ENCODE measurements around the gene AMBRA1.
A peak's percentile ranks its signal among the peaks of the same experiment; 100 is the strongest.

AMBRA1 gene

DNA sequence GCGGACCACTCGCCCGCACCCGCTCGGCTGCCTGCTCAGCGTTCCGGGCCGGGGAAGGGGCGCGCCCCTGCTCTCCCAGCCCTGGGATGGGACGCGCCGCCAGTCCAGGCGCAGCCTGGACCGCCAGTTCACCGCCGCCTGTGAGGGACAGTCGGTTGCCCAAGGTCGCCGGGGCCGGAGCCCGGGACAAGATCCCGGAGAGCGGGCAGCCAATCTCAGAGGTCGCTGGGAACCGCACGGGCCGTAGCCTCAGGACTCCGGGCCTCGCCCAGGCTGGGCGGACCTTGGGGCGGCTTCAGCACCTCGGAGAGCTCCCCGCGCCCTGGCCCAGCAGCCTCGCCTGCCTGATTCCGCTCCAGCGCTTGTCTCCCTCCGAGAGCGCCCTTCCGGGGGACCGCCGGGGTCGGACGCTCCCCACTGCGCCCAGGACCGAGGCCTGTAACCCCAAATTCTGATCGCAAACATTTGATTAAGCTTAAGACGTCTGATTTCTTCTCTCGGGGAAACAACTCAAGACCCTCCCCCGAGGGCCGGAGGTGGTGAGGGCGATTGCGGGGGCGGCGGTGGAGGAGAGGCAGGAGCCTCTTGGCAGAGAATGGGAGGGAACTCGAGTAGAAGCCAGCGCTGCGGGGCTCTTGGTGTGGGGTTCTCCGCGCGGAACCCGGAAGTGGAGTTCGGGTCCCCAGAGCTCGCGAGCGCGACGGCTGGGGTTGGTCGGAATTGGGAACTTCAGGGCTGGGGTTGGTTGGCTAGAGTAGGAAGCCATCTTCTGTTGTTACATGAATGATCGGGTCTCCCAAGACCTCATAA, 201.2 kb downstream of the AMBRA1 start:
- peak; percentile 47 for DNase-seq (ENCODE audit: low read depth)

DNA sequence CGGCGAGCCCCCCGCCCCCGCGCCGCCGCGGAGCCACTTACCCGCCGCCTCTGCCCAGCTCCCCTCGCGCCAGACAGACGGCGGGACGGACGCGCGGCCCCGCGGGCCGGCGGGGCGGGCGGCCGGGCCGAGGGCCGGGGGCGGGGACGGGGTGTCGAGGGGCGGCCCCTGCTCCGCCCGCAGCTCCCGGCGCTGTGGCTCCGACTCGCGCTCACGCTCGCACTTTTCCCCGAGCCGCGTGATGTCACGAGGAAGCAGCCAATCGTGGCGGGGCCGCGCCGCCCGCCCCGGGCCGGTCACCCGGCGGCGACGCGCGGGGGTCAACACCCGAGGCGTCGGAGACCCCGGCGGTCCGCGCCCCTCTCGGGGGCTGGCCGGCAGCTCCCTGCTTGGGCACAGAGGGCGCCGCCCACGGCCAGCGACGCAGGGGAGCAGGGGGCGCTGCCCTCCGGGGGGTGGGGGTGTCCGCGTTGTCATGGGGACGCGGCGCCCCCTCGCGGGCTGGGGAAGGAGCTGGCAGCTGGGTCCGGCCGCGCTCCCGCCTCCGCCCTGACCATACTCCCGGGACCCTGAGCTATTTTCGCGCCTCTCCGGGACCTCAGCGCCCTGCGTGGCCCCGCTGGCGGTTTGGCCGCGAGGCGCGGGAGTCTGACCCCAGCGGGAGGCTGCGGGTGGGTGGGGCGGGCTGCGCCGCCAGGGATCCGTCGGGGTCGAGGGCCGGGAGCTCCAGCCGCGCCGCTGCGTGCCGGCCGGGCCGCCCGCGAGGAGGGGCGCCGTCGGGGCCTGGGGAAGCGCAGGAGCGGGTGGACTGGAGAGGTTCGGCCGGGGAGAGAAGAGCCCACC, 202.0 kb downstream of the AMBRA1 start, which contains the start of gene CHRM4:
TSS of gene CHRM4 (minus strand) at position 199 of the 843 bp plus-strand sequence. CDS start 5,219 bp downstream, outside the sequence.
- DNase-seq (ENCODE audit: low read depth): no peak

DNA sequence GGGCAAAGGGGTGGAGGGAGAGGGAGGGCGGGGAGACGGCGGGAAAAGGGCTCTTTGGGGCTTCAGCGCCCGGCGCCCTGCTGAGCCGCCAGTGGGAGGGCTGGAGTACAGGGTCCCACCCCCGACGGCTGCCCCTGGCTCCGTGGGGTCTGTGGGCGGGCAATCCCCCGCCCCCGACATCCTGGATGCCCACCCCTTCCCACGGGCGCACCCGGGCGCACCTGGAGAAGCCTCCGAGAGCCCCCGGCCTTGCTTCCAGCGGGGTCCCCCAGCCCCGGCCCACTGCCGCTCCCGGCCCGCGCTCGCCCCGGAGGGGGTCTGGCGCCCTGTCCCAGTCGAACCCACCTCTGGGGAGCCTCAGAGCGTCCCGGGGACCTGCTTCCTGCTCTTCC, 202.6 kb downstream of the AMBRA1 start:
- DNase-seq (ENCODE audit: low read depth): no peak

DNA sequence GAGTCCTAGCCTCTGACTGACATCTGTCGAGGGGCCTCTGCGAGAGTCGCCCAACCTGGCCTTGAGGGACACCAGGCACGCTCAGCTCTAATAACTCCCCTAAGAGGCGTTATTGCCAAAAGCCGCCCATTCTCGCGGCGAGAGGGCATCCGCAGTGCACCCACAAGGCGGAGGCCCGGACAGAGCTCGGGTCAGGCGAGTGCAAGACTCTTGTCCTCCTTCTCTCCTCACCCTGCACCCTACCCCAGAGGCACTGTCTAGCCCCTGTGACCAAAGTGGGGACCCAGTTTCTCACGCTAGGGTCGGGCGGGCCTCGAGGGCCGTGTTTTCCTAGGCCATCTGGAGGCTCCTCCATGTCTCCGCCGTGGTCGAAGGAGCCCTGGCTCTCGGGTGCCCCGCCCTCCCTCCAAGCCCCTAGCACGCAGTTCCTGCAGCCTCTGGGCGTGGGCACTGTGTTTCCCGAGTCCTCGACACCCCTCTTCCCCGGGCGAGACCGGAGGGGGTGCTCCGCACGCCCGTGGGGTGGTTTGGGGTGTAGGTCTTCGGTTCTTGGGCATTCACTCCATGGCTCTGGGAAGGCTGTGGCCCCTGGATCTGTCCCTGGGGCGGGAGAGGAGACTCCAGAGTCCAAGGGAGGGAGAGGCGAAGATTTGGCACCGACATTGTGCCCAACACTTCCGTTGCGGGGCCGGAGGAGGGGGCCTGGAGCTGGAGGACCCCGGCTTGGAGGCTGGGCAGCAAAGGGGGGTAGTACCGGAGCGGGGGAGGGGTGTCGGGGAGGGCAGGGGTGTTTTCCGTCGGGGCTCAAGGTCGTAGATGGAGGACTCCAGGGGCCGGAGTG, 203.3 kb downstream of the AMBRA1 start:
- DNase-seq (ENCODE audit: low read depth): no peak

DNA sequence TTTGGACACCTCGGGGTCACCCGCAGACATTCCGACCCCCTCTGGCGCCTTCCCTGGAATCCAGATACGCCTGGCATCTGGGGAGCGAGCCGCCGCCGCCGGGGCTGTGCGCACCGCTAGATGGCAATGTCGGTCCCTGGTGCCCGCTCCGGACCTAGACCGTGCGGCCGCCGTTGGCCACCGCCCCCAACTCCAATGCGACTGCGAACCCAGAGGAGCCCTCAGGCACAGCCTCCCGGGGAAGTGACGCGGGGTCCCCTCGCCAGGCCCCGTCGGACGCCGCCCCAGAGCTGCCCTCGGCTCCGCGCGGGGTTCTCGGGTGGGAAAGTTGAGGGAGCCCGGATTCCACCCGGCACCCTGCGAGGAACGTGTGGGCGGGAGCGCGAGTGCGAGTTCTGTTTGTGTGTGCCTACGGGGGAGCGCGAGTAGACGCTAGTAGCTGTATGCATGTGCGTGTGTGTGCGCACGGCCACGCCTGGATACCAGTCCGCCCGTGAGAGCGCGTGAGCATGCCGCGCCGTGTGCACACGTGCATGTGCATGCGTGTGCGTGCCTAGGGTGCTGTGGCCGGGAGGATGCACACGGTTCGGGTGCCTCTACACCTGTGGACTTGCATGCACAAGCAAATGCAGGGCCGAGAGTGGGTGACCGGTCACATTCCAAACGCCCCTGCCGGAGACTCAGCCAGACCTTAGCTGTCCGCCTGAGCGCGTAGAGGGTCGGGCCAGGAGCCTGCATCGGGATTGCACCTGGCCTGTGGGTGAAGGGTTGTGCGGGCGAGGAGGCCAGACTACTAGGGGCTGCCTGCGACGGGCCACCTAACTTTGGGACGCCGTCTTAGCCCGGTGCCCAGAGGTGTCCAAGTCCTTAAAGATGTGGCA, 204.1 kb downstream of the AMBRA1 start:
- DNase-seq (ENCODE audit: low read depth): no peak

DNA sequence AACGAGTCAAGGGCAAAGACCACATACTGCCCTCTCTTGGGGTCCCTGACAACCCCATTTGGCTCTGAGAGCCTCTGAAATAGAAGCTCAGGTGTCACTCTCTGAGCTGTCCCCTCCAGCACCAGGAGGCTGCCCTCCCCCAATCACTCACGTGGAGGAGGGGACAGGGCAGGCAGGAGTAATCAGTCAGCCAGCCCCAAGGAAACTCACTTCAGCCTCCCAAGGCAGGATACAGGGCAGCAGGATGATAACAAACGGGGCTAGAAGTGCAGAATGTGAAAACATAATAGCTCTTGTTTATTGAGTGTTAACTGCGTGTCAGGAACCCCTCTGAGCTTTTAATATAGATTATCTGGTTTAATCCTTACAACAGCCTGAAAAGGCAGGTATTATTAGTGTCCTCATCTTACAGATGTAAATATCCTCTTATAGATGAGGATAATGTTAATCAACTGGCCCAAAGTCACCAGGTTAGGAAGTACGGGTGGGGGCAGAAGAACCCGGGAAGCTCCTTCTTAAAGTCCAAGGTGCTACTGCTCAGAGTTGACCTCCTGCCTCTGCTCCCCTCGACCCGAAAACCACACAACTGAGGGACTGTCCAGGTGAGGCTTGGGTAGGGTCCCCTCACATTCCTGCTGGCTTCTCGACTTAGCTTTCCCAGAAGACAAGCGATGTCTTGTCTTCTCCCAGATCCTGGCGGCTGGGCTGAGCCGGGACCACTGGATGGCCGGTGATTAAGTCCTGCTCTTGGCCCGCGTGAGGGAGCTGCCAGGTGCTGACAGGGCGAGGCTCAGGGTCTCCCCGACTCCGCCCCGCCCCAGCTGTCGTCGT, 205.0 kb downstream of the AMBRA1 start:
- DNase-seq (ENCODE audit: low read depth): no peak

DNA sequence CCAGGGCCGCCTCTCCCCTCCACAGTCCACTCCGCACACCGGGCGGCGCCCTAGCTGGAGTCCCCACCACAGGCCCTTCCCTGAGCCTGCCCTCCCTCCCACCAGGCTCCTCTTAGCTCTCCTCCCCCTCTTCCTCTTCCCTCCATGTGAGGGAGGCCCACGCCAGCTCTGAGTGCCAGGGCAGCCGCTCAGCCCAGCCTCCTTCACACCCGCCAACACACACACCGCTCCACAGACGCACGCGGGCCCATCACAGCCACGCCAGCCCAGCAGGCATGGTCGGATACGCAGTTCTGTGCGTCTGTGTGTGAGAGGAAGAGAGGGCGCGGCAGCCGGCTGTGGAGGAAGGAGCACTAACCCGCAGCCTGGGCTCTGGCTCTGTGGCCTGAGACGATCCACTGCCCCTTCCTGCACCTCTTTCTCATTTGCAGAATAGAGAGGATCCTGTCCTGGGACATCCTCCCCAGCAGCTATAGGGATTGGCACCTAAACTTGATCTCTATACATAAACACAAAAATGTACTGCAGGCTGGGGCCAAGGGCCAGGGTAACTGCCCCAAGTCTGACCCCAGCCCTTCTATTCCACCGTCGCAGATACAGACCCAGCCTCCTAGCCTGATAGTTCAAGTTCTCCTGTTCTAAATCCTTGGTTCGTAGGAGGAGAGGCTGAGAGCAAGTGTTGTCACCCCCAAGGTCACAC, 205.8 kb downstream of the AMBRA1 start:
- no peak for DNase-seq (ENCODE audit: low read depth)

DNA sequence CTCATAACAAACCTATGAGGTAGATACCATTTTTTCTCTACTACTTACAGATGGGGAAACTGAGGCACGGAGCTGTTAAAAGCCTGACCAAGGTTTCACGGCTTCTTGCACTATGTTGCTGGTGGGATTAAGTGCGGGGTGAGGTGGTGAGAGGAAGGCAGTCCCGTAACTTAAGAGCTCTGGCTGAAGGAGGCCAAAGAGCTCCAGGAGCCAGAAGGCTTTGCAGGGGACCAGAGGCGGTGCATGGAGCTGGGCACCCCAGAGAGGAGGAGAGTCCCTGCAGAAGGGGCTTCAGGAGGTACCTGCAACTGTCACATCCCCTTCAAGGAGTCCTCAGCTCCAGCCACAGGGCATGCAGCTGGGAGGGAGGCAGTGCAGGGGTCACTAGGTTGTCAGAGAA, 206.4 kb downstream of the AMBRA1 start:
- no peak for DNase-seq (ENCODE audit: low read depth)

DNA sequence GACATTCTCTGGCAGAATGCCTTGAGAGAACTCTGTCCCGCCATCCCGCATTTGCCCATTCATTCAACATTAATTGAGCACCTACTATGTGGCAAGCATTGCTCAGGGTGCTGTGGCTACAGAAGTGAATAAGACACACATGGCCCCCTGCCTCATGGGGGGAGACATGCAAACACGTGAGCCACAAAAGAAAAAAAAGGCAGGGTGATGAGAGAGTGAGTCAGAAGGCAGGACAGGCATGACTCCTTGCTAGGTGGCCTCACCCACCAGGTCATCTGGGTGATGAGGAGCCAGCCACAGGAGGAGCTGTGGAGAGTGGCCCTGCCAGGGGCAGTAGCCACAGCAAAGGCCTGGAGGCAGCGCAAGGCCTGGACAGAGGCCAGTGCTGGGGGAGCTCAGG, 207.1 kb downstream of the AMBRA1 start:
- no peak for DNase-seq (ENCODE audit: low read depth)

DNA sequence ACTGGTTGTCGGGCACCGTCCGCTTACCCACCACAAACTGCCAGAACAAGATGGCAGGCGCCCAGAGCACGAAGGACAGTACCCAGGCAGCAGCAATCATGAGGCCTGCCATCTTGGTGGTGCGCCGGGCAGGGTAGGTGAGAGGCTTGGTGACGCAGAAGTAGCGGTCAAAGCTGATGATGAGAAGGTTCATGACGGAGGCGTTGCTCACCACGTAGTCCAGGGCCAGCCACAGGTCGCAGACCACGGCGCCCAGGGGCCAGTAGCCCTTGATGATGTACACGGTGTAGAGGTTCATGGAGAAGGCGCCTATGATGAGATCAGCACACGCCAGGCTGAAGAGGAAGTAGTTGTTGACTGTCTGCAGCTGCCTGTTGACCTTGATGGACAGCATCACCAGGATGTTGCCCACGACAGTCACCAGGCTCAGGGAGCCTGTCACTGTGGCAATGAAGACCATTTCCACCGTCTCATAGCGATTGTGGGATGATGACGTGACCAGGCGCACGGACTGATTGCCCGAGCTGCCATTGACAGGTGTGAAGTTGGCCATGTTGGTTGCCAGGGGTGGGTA, 207.7 kb downstream of the AMBRA1 start:
- DNase-seq (ENCODE audit: low read depth): no peak

DNA sequence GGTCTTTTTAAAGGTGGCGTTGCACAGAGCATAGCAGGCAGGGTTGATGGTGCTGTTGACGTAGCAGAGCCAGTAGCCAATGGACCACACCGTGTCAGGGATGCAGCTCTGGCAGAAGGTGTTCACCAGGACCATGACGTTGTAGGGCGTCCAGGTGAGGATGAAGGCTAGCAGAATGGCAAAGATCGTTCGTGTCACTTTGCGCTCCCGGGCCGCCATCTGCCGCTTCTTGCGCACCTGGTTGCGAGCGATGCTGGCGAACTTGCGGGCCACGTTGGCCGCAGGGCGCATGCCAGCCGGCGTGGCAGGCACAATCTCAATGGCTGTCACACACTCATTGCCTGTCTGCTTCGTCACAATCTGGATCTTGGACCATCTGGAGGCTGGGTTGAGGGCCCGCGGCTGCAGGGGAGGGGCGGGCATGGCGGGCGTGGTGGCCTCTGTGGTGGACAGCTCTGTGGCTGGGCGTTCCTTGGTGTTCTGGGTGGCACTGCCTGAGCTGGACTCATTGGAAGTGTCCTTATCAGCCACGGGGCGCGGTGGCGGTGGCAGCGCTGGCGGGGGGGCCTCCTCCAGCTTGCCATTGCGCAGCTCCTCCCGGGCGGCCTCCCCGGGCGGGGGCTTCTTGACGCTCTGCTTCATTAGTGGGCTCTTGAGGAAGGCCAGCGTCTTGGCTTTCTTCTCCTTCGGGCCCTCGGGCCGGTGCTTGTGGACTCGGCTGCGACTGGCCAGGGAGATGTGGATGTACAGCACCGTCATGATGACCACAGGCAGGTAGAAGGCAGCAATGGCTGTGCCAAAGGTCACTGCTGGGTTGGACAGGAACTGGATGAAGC, 208.4 kb downstream of the AMBRA1 start:
- DNase-seq (ENCODE audit: low read depth): no peak

DNA sequence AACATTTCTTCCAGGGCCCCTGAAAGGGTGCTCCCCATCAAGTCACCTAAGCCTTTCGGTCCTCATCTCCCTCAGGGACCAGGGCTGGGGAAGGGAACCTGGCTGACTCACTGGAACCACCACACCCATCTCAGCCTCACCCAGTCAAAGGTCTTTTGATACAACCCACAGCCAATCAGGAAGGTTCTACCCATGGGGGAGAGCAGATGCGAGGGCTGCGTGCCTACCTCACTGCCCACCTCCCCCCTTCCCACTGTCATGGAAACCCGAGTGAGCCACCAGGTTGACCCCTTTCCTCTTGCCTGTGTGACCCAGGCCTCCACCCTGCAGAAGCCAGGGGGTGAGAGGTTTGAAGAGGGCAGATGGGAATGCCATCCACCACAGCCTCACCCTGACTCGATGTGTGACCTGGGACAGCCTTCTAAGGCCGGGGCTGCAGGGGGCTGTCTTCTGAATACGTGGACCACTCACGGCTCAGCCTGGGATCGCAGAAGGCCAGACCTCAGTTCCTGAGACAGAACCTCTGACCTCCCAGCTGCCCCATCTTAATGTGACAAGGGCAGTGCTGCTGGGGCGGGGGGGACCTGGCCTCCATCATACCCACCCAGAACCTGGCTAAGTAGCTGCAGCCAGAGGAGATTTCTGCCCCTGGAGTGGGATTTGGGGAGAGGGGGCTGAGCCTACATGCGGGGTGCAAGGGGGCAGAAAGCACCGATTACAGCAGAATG, 209.7 kb downstream of the AMBRA1 start:
- no peak for DNase-seq (ENCODE audit: low read depth)

DNA sequence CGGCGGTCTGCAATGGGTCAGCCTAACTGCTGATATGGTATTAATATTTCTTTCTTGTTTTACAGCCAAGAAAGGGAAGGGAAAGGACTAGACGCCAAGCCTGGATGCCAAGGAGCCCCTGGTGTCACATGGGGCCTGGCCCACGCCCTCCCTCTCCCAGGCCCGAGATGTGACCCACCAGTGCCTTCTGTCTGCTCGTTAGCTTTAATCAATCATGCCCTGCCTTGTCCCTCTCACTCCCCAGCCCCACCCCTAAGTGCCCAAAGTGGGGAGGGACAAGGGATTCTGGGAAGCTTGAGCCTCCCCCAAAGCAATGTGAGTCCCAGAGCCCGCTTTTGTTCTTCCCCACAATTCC, 210.4 kb downstream of the AMBRA1 start:
- DNase-seq (ENCODE audit: low read depth): no peak

DNA sequence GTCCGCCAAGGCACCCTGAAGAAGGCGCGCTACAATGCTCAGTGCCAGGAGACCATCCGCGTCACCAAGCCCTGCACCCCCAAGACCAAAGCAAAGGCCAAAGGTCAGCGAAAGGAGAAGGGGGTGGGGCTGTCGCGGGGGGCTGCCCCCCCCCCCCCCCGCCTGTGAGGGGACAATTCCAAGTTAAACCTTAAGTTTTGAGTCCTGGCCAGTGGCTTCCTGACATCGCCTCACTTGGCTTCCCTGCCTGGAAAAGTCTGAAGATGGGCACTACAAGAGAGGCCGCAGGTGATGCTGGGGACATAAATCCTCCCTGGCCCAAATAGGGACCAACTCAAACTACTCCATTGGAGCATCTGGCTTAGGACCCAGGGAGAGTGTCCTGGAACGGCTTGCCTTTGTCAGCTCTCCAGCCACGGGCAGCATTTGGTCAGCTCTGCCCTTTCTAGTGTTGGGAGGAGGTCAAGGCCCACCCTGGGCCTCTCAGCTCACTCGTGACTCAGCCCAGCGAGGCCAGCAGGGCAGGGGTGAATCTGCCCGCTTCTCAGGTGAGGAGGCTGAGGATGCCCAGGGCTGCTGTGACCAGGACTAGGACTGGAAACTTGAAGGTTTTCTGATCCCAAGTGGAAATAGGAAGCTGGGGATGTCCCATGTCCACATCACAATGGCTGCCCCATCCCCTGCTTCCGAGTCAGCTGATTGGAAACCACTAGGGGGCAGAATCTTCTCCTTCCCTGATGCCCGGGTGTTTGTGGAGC, 211.0 kb downstream of the AMBRA1 start:
- DNase-seq (ENCODE audit: low read depth): no peak

DNA sequence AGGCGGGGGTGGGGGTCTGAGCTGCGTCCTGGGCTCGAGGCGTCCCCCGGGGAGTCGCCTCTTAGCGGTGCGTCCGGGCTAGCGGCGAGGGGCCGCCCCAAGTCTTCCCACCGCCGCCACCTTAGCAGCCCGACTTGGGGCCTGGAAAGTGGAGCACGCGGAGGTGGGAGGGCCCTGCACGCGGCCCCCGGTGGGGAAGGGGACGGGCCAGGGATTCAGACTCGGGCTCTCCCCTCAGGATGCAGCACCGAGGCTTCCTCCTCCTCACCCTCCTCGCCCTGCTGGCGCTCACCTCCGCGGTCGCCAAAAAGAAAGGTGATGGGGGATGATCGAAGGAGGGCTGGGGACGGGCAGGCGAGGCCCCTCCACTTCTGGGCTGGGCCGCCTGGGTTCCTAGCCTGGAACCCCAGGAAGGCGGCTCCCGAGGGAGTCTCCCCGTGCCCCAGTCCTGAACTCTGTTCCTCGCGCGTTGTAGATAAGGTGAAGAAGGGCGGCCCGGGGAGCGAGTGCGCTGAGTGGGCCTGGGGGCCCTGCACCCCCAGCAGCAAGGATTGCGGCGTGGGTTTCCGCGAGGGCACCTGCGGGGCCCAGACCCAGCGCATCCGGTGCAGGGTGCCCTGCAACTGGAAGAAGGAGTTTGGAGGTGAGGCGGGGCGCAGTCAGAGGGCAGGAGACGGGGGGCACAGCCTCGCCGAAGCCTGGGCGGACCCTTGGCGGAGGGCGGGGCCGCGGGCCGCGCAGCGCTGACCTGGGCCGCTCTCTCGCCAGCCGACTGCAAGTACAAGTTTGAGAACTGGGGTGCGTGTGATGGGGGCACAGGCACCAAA, 211.8 kb downstream of the AMBRA1 start:
- no peak for DNase-seq (ENCODE audit: low read depth)

Measured in fibroblast of the conjunctiva (primary cell).